CD4-positive, alpha-beta memory T cell (primary cell): ENCODE results near the gene MGRN1. TPM values are rescaled to one million over a fixed set of nuclear protein-coding genes. Genes with fewer than 3 reads are reported as not detected.

Experiments
- CTCF ChIA-PET: fragments of 350-600 bp; sonication (Branson Sonifier 250); formaldehyde crosslinking; loops from one replicate; lab custom pipeline; 2021; ENCODE audit warnings: inconsistent platforms; ENCODE audit not compliant: partially characterized antibody; lab: Charles Lee
- POLR2A ChIA-PET: fragments of 350-600 bp; sonication (Branson Sonifier 250); formaldehyde crosslinking; loops from one replicate; lab custom pipeline; 2021; ENCODE audit not compliant: partially characterized antibody; lab: Charles Lee
- DNase-seq, 5 donors: peaks; one replicate each; pipeline versions ENCODE4 v3.0.0 to v3.0.0-alpha.2; 2020 to 2022; ENCODE audit warnings: mixed read lengths in 1 of 5
- H3K27ac ChIP-seq: one replicate; pipeline ENCODE4 v1.7.0; 2013; ENCODE audit warnings: low read depth, low read length
- H3K27me3 ChIP-seq: 2 replicates; pipeline ENCODE4 v1.7.0; 2013; ENCODE audit warnings: mild to moderate bottlenecking, low read length, moderate library complexity; ENCODE audit not compliant: insufficient read depth
- H3K36me3 ChIP-seq: 2 replicates; pipeline ENCODE4 v1.7.0; 2013; ENCODE audit warnings: mild to moderate bottlenecking, low read length, moderate library complexity; ENCODE audit not compliant: insufficient read depth
- H3K4me1 ChIP-seq: 2 replicates; pipeline ENCODE4 v1.7.0; 2013; ENCODE audit warnings: mild to moderate bottlenecking, low read length, moderate library complexity; ENCODE audit not compliant: insufficient read depth
- H3K4me3 ChIP-seq, 2 donors: one replicate each; pipeline ENCODE4 v1.7.0; 2013; ENCODE audit warnings: low read length in 2 of 2, mild to moderate bottlenecking in 1 of 2
- H3K9me3 ChIP-seq, 2 donors: one replicate each; pipeline ENCODE4 v1.7.0; 2013; ENCODE audit warnings: low read length in 2 of 2, control low read depth in 1 of 2; ENCODE audit not compliant: control insufficient read depth in 1 of 2
- H3K27ac Mint-ChIP-seq, 7 donors: one replicate each; pipeline ENCODE4 v1.8.0; 2020 to 2021; ENCODE audit warnings: mixed read lengths in 7 of 7, mild to moderate bottlenecking in 6 of 7, inconsistent platforms in 3 of 7, moderate library complexity in 3 of 7
- H3K27me3 Mint-ChIP-seq, 2 donors: one replicate each; pipeline ENCODE4 v1.8.0; 2020 to 2021; ENCODE audit warnings: mixed read lengths in 2 of 2
- H3K36me3 Mint-ChIP-seq, 2 donors: one replicate each; pipeline ENCODE4 v1.8.0; 2020 to 2021; ENCODE audit warnings: mixed read lengths in 2 of 2, inconsistent platforms in 1 of 2, mild to moderate bottlenecking in 1 of 2
- H3K4me1 Mint-ChIP-seq, 4 donors: one replicate each; pipeline ENCODE4 v1.8.0; 2020 to 2021; ENCODE audit warnings: mixed read lengths in 4 of 4, mild to moderate bottlenecking in 1 of 4
- H3K4me3 Mint-ChIP-seq, 8 donors: one replicate each; pipeline ENCODE4 v1.8.0; 2020 to 2021; ENCODE audit warnings: mixed read lengths in 8 of 8, mild to moderate bottlenecking in 7 of 8, moderate library complexity in 6 of 8, inconsistent platforms in 3 of 8
- H3K9me3 Mint-ChIP-seq, 8 donors: one replicate each; pipeline ENCODE4 v1.8.0; 2020 to 2021; ENCODE audit warnings: mixed read lengths in 8 of 8, mild to moderate bottlenecking in 5 of 8, inconsistent platforms in 3 of 8, moderate library complexity in 1 of 8
- intact Hi-C: fragments of 100-400 bp; cut with micrococcal nuclease; formaldehyde crosslinking; loops from one replicate; pipeline ENCODE4 v1.15.1; 2023
- polyA plus RNA-seq, 2 donors: library from polyadenylated mRNA; unstranded; fragments of 300-500 nt; fragmentation: Illumina TruSeq; gene quantifications; one replicate each; pipeline ENCODE4 v1.2.3, GENCODE V29; 2021
- total RNA-seq, 2 experiments: library from RNA; stranded (reverse); gene quantifications; one replicate each; pipeline ENCODE4 v1.2.3, GENCODE V29; 2021

MGRN1 gene
- total and polyA plus RNA-seq, 4 experiments from 2014 or later, result 1.2 to 64.1 (median 35.0) TPM

GRCh38 chr16:4656221-4656620 is 31.6 kb downstream of the MGRN1 start:
- H3K36me3 Mint-ChIP-seq, result peaks cover 8 to 38% of the 10 kb centered on the region in 2 donors
- Histone ChIP-seq H3K27ac (no peak overlapping the region), H3K27me3 (no peaks in the 10 kb centered on the region), H3K4me1 (peaks cover 20% of the 10 kb centered on the region), H3K4me3 (no peak overlapping the region), H3K36me3 (peaks cover 23% of the 10 kb centered on the region), H3K9me3 (no peaks in the 10 kb centered on the region)
- no peak for DNase-seq
- H3K9me3 Mint-ChIP-seq, result no peaks in the 10 kb centered on the region
- intact Hi-C loops, result no loop called here
- H3K27ac Mint-ChIP-seq, result peak overlapping the region in 2 of 7 donors; percentile 25 to 63
- H3K4me1 Mint-ChIP-seq, result peaks cover 5 to 28% (median 13%) of the 10 kb centered on the region in 4 donors
- H3K27me3 Mint-ChIP-seq, result no peaks in the 10 kb centered on the region
- ChIA-PET POLR2A (no interaction called here), CTCF (interaction anchor here (0.8 kb wide), 1 partner anchor 32 kb away, joined by 3 read pairs; no protein-coding TSS in a partner anchor)
- no peak overlapping the region for H3K4me3 Mint-ChIP-seq

- DNase-seq, result no peak
- no peak overlapping the region for H3K4me3 ChIP-seq
- Mint-ChIP-seq H3K27me3 (no peaks in the 10 kb centered on the region), H3K36me3 (peaks cover 8 to 31% of the 10 kb centered on the region in 2 donors), H3K9me3 (no peaks in the 10 kb centered on the region), H3K4me1 (peaks cover 5 to 35% (median 15%) of the 10 kb centered on the region in 4 donors), H3K27ac (peak overlapping the region in 1 of 7 donors; percentile 25), H3K4me3 (peak overlapping the region in 1 of 8 donors; percentile 26)
- intact Hi-C loops, result no loop called here
- CTCF ChIA-PET, result no interaction called here
- H3K9me3 ChIP-seq, result no peaks in the 10 kb centered on the region
- POLR2A ChIA-PET, result no interaction called here
- H3K27ac ChIP-seq, result no peak overlapping the region
- H3K4me1 ChIP-seq, result peaks cover 24% of the 10 kb centered on the region
- H3K27me3 ChIP-seq, result no peaks in the 10 kb centered on the region
- H3K36me3 ChIP-seq, result peaks cover 20% of the 10 kb centered on the region
Observed at GRCh38 chr16:4656695-4657686, 32.4 kb downstream of the MGRN1 start.

- intact Hi-C loops, result no loop called here
Observed at GRCh38 chr16:4659363-4660353, 35.0 kb downstream of the MGRN1 start.

GRCh38 chr16:4660454-4661007 is 35.9 kb downstream of the MGRN1 start:
- peaks cover 48% of the 10 kb centered on the region for H3K4me1 ChIP-seq

More at GRCh38 chr16:4659363-4660353, 35.0 kb downstream of the MGRN1 start:
- no peaks in the 10 kb centered on the region for H3K27me3 ChIP-seq
- H3K4me1 Mint-ChIP-seq, result peaks cover 12 to 54% (median 29%) of the 10 kb centered on the region in 4 donors
- H3K36me3 Mint-ChIP-seq, result peaks cover 4 to 28% of the 10 kb centered on the region in 2 donors
- no peak for DNase-seq
- H3K27ac ChIP-seq, result peak overlapping the region; percentile 49
- ChIA-PET CTCF (interaction anchor here (1.0 to 3.3 kb wide), 3 partner anchors 9 to 35 kb away, joined by 3 to 9 read pairs (median 7); partner anchors contain the start of gene MGRN1), POLR2A (interaction anchor here (0.5 to 1.8 kb wide), 7 partner anchors 12 to 121 kb away, joined by 3 to 7 read pairs (median 4); partner anchors contain the start of genes ANKS3, CDIP1, DNAAF8 and MGRN1)
- H3K9me3 Mint-ChIP-seq, result no peaks in the 10 kb centered on the region
- no peak overlapping the region for H3K4me3 ChIP-seq
- H3K9me3 ChIP-seq, result no peaks in the 10 kb centered on the region
- H3K4me1 ChIP-seq, result peaks cover 39% of the 10 kb centered on the region
- peak overlapping the region; percentile 77 to 94 (median 89) for H3K27ac Mint-ChIP-seq
- no peaks in the 10 kb centered on the region for H3K27me3 Mint-ChIP-seq
- H3K36me3 ChIP-seq, result peaks cover 19% of the 10 kb centered on the region
- peak overlapping the region in 3 of 8 donors; percentile 20 to 61 (median 46) for H3K4me3 Mint-ChIP-seq

GRCh38 chr16:4661661-4662060 is 37.0 kb downstream of the MGRN1 start:
- H3K4me1 Mint-ChIP-seq, result peaks cover 18 to 73% (median 35%) of the 10 kb centered on the region in 4 donors
- intact Hi-C loops, result no loop called here
- ChIA-PET CTCF (interaction anchor here (3.3 kb wide), 1 partner anchor 37 kb away, joined by 7 read pairs; the partner anchor contains the start of gene MGRN1), POLR2A (interaction anchor here (1.2 to 1.8 kb wide), 4 partner anchors 10 to 39 kb away, joined by 3 to 10 read pairs (median 4); partner anchors contain the start of gene NUDT16L1)
- H3K9me3 Mint-ChIP-seq, result no peaks in the 10 kb centered on the region
- no peaks in the 10 kb centered on the region for H3K27me3 ChIP-seq
- H3K27me3 Mint-ChIP-seq, result no peaks in the 10 kb centered on the region
- peaks cover 6% of the 10 kb centered on the region for H3K36me3 ChIP-seq
- H3K27ac Mint-ChIP-seq, result peak overlapping the region; percentile 73 to 94 (median 87)
- peaks cover 0 to 26% of the 10 kb centered on the region in 2 donors for H3K36me3 Mint-ChIP-seq
- H3K9me3 ChIP-seq, result no peaks in the 10 kb centered on the region
- no peak overlapping the region for H3K4me3 ChIP-seq
- H3K4me3 Mint-ChIP-seq, result no peak overlapping the region
- peaks cover 57% of the 10 kb centered on the region for H3K4me1 ChIP-seq
- peak overlapping the region; percentile 49 for H3K27ac ChIP-seq
- no peak for DNase-seq

More at GRCh38 chr16:4660454-4661007, 35.9 kb downstream of the MGRN1 start:
- ChIA-PET CTCF (interaction anchor here (1.5 to 3.3 kb wide), 2 partner anchors 10 to 36 kb away, joined by 7 to 9 read pairs; partner anchors contain the start of gene MGRN1), POLR2A (interaction anchor here (1.2 to 1.8 kb wide), 8 partner anchors 11 to 122 kb away, joined by 3 to 10 read pairs (median 4); partner anchors contain the start of genes ANKS3, CDIP1, DNAAF8 and MGRN1)
- DNase-seq, result peak; percentile 42 to 79 (median 63)
- Mint-ChIP-seq H3K4me3 (peak overlapping the region in 5 of 8 donors; percentile 36 to 69 (median 43)), H3K27me3 (no peaks in the 10 kb centered on the region), H3K9me3 (no peaks in the 10 kb centered on the region), H3K27ac (peak overlapping the region; percentile 81 to 94 (median 90)), H3K36me3 (peaks cover 4 to 29% of the 10 kb centered on the region in 2 donors), H3K4me1 (peaks cover 16 to 63% (median 35%) of the 10 kb centered on the region in 4 donors)
- Histone ChIP-seq H3K27me3 (no peaks in the 10 kb centered on the region), H3K9me3 (no peaks in the 10 kb centered on the region), H3K36me3 (peaks cover 13% of the 10 kb centered on the region), H3K4me3 (no peak overlapping the region), H3K27ac (peak overlapping the region; percentile 49)
- intact Hi-C loops, result no loop called here

- Histone ChIP-seq H3K27me3 (no peaks in the 10 kb centered on the region), H3K4me3 (no peak overlapping the region), H3K4me1 (peaks cover 57% of the 10 kb centered on the region), H3K36me3 (peaks cover 4% of the 10 kb centered on the region), H3K9me3 (no peaks in the 10 kb centered on the region), H3K27ac (peak overlapping the region; percentile 57)
- H3K36me3 Mint-ChIP-seq, result peaks cover 0 to 20% of the 10 kb centered on the region in 2 donors
- peaks cover 18 to 81% (median 36%) of the 10 kb centered on the region in 4 donors for H3K4me1 Mint-ChIP-seq
- no peaks in the 10 kb centered on the region for H3K9me3 Mint-ChIP-seq
- intact Hi-C loops, result no loop called here
- DNase-seq, result no peak
- H3K27ac Mint-ChIP-seq, result peak overlapping the region; percentile 54 to 98 (median 73)
- ChIA-PET POLR2A (interaction anchor here (1.3 kb wide), 1 partner anchor 12 kb away, joined by 4 read pairs; no protein-coding TSS in a partner anchor), CTCF (no interaction called here)
- no peaks in the 10 kb centered on the region for H3K27me3 Mint-ChIP-seq
- peak overlapping the region in 4 of 8 donors; percentile 21 to 81 (median 40) for H3K4me3 Mint-ChIP-seq
Observed at GRCh38 chr16:4663465-4663776, 38.8 kb downstream of the MGRN1 start.
